C4-2B (cell line): ENCODE results near the gene LHFPL2.

ENCODE experiments used
- H3K27ac ChIP-seq: fragments of 450-650 bp; 2 replicates; pipeline ENCODE4 v1.5.1; 2017
- ZFX ChIP-seq: fragments of 450-650 bp; IDR thresholded peaks from 2 replicates; pipeline ENCODE4 v1.6.1; 2017
- TF ChIP-seq, protein P1 (sequence below): fragments of 450-650 bp; conservative IDR thresholded peaks from 2 replicates; pipeline ENCODE4 v1.5.1; 2017; ENCODE audit warnings: mild to moderate bottlenecking

The LHFPL2 gene

GRCh38 chr5:78504704-78505677, 143.6 kb downstream of the LHFPL2 start:
- H3K27ac ChIP-seq: peak overlapping the region; percentile 38
- no peak for TF ChIP-seq ZFX
- TF ChIP-seq, protein P1, sequence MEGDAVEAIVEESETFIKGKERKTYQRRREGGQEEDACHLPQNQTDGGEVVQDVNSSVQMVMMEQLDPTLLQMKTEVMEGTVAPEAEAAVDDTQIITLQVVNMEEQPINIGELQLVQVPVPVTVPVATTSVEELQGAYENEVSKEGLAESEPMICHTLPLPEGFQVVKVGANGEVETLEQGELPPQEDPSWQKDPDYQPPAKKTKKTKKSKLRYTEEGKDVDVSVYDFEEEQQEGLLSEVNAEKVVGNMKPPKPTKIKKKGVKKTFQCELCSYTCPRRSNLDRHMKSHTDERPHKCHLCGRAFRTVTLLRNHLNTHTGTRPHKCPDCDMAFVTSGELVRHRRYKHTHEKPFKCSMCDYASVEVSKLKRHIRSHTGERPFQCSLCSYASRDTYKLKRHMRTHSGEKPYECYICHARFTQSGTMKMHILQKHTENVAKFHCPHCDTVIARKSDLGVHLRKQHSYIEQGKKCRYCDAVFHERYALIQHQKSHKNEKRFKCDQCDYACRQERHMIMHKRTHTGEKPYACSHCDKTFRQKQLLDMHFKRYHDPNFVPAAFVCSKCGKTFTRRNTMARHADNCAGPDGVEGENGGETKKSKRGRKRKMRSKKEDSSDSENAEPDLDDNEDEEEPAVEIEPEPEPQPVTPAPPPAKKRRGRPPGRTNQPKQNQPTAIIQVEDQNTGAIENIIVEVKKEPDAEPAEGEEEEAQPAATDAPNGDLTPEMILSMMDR: no peak

DNA sequence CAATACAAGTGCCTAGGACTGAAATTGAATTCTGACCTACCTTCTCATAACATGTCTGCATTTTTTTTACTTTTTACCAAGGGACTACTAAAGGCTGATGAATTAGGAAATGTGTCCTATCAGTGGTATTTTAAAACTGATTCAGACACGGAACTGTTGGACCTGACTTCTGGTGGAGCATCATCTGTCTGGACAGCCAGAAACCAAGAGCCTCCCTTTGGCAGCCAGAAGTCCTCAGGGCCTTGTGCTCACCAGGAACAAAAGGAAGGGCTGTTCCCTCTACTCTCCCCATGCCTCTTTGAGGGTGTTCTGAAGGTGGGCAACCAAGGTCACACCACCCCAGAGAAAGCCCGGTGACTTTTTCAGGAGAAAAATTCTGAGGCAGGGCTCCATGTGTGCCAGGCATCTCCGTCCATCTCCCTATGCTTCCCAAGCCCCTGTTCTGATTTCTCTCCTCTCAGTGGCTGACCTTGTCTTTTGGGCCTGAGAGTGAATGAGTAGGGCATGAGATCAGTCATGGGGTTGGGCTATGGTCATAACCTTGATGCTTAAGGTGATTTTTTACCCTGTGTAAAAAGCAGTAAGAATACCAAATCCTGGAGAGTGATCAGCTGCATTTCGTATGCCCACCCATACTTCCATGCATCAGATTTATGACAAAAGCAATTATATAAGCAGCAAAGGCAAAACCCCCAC, 144.5 kb downstream of the LHFPL2 start:
- peak overlapping the region; percentile 38 for H3K27ac ChIP-seq
- TF ChIP-seq, protein P1: no peak
- no peak for TF ChIP-seq ZFX

DNA sequence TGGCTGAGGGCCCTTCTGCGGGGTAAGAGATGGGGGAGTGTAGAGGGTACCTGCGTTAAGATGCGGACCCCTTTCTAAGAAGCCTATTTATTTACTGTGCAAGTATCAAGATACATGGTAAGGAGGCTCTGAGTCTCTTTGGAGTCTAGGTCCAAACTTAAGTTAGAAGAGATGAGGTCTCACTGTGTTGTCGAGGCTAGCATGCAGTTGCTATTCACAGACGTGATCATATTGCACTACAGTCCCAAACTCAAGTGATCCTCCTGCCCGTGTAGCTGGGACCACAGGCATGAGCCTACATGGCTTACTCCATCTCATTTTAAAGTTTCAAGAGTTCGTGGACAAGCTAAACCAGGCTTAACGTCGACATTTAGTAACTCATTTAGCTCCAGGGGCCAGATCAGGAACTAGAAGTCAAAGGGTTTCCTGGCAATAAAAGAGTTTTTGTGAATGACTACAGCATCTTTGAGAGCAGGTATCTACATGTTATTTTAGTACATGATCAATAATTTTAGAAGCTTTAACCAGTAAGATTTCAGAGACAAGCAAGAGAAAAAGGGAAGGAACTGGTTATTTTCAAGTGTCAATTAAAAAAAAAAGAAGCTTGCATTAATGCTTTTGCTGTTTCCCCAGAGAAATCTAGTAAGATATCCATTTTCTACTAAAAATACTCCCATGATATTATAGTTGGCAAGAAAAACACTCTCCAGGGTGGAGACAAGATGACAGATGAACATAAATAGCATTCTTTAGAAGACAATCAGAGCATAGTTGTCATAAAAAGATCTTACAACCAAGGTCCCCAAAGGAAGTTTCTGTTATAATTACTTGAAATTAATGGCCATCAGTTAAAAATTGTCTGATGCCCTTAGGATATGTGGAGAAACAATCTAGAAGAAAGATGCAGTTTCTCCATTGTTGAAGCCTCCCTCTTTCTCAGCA, 146.9 kb downstream of the LHFPL2 start:
- TF ChIP-seq ZFX: no peak
- TF ChIP-seq, protein P1: no peak
- H3K27ac ChIP-seq: no peak overlapping the region

- no peak overlapping the region for H3K27ac ChIP-seq
- TF ChIP-seq, protein P1: no peak
- TF ChIP-seq ZFX: no peak
Observed at GRCh38 chr5:78500871-78501270, 147.7 kb downstream of the LHFPL2 start.

- TF ChIP-seq, protein P1: no peak
- TF ChIP-seq ZFX: no peak
- H3K27ac ChIP-seq: no peak overlapping the region
Observed at GRCh38 chr5:78500028-78500427, 148.5 kb downstream of the LHFPL2 start.

- H3K27ac ChIP-seq: no peak overlapping the region
- TF ChIP-seq, protein P1: no peak
- no peak for TF ChIP-seq ZFX
Observed at GRCh38 chr5:78499485-78499884, 149.1 kb downstream of the LHFPL2 start.
